D721Med (cell line): ENCODE data around the gene PAFAH2.
A peak's percentile ranks its signal among the peaks of the same experiment; 100 is the strongest.

Source experiments
- DNase-seq: peaks from one replicate; pipeline ENCODE4 v3.0.0; 2011; ENCODE audit warnings: low spot score; ENCODE audit not compliant: insufficient read length
- FAIRE-seq: peaks from 2 replicates; lab custom pipeline; 2011; peaks lifted over from hg19 to GRCh38; lab: Jason Lieb, UNC
- TF ChIP-seq, protein P1 (sequence below): IDR thresholded peaks from 2 replicates; pipeline ENCODE4 v1.5.1; 2012; ENCODE audit warnings: mild to moderate bottlenecking, control low read depth; ENCODE audit not compliant: insufficient read depth; ENCODE audit errors: missing control alignments

PAFAH2 gene

DNA sequence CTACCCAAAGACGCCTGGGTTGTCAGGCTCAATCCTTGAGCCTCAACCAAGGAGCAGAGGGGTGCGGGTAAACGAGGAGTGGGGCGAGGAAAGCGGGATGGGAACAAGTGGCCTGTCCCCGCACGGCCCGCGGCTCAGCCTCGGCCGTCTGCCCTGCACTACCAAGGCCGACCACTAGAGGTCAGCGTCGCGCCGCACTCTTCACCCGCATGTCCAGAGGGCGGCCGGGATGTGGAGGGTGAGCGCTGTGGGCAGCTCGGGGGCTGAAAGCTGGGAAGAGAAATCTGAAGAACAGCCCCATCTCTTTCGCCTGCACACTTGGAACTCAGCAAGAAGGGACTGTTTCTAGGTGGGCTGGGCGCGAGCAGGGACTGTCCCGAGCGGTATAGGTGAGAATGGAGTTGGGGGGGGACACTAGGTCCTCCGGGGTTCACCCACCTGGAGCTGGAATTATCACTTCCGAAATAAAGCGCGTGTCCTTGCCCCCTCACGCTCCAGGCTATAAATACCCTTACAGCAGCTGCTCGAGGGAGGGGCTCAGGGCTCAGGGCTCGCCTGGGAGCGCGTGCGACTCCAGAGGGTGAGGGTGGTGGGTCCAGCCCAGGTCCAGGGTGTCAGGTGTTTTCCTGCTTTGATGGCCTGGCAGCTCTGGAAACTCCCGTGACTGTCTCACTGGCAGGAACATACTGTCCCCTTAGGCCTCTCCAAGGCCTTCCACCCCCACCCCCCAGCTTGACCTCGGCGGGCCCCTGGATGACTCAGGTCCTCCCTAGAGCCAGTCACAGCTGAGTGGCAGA, 38.3 kb upstream of the PAFAH2 start:
- DNase-seq (peak; percentile 66), FAIRE-seq (no peak)
- TF ChIP-seq, protein P1, sequence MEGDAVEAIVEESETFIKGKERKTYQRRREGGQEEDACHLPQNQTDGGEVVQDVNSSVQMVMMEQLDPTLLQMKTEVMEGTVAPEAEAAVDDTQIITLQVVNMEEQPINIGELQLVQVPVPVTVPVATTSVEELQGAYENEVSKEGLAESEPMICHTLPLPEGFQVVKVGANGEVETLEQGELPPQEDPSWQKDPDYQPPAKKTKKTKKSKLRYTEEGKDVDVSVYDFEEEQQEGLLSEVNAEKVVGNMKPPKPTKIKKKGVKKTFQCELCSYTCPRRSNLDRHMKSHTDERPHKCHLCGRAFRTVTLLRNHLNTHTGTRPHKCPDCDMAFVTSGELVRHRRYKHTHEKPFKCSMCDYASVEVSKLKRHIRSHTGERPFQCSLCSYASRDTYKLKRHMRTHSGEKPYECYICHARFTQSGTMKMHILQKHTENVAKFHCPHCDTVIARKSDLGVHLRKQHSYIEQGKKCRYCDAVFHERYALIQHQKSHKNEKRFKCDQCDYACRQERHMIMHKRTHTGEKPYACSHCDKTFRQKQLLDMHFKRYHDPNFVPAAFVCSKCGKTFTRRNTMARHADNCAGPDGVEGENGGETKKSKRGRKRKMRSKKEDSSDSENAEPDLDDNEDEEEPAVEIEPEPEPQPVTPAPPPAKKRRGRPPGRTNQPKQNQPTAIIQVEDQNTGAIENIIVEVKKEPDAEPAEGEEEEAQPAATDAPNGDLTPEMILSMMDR: peak; percentile 76

DNA sequence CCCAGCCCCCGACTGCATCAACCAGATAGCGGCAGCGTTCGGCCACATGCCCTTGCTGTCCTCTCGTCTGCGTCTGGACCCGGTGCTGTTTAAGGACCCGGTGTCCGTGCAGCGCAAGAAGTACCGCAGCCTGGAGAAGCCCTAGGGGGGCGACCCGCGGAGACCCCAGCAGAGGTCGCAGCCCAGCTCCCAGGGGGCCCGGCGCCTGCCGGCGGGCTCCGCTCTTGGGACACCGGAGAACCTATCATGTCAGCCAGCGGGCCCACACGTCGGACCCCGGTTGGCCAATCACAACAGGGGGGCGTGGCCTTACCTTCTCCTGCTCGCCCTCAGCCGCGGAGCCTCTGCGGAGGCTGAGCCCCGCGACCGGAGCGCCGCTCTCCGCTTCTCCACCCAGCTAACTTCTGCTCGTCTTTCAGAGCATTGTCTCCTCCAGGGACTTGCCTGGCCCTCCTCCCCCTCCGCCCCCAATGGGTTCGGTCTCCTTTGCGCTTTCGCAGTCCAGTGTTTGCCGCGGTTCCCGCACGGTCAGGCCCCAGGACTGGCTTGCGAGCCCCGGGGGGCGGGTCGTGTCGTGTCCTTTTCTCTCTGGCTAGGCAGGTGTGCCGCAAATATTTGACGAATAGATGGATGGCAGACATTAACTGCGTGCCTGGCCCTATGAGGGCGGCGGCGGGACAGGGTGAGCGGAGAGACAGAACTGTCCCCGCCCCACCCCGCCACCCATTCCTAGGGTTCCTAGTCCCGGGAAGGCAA, 37.5 kb upstream of the PAFAH2 start:
- no peak for FAIRE-seq
- DNase-seq: peak; percentile 86
- TF ChIP-seq, protein P1: peak; percentile 17

DNA sequence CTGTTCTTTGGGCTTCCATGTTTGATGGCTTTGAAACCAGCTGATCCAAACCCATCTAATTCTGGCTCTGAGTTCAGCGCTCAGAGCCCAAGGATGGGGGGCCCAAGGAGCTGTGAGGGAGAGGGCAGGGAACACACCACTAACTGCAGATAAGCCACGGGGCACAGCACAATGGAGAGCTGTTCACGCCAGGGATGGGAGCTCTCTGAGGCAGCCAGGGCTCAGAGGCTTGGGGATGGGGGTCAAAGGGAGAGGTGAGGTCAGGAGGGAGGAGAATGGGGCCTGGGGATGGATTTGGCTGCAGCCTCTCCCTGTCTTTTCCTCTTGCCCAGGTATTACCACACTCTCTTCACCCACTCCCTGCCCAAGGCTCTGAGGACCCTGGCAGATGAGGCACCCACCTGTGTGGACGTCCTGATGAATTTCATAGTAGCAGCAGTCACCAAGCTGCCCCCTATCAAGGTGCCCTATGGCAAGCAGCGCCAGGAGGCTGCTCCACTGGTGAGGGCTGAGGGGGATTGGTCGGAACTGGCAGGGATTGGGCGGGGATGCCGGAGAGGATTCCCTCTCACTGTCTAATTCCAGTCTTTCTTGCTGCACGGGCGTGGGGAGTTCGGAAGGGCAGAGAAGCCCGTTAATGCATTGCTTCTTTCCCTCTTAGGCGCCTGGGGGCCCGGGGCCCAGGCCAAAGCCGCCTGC, 36.8 kb upstream of the PAFAH2 start:
- no peak for FAIRE-seq
- TF ChIP-seq, protein P1: no peak
- DNase-seq: no peak

DNA sequence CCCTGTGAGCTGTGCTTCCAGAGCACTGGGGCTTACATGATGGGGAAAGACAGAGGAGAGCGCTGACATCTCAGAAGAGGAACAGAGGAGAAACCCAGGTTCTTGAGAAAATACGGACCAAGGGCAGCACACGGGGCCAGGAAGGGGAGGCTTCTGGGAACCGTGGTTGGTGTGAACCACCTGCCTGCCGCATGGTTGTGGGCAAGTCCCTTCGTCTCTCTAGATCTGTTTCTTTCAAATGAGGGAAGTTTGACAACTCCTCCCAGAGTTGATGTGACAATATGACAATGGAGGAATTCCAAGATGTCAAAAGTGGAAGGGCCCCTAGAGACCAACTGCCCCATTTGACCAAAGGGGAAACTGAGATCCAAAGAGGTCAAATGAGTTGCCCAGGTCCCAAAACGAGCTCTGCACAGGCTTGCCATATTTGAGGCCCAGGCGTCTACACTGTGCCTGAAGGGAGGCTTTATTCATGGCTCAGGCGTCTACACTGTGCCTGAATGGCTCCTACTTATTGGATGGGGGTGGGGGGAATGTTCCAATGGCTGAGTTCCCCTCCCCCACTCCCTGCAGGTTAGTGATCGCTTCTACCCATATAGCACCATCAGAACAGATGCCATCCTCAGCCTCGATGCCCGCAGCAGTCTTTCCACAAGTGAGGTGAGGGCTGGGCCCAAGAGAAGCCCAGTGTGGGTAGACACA, 34.9 kb upstream of the PAFAH2 start:
- FAIRE-seq (no peak), DNase-seq (no peak)

DNA sequence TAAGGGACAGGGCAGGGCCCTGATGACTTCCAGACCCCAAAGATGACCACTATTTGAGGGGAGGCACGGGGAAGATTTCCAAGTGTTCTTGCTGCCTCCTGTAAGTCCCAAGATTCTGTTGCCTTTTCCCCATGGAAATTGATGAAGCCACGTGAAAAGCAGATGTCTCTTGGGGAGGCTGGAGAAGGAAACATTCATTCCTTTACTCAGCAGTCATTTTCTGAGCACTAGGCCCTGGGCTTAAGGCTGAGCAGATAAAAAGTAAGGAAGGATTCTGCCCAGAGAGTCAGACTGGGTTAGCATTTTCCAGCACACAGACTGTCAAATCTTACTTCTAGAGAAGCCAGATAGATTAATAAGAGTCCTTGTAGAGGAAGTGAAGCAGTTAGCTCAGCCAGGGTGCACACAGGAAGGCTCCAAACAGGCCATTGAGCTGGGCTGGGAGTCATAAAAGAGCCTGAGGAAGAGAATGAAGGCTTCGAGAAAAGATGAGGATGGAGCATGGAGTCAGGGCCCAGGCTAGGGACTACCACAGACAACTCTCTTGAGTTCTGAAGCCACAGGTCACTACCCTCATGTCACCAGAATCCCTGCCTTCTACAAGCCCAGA, 33.9 kb upstream of the PAFAH2 start:
- TF ChIP-seq, protein P1: no peak
- DNase-seq: no peak
- FAIRE-seq: no peak

More for the DNA sequence above, 34.9 kb upstream of the PAFAH2 start:
- TF ChIP-seq, protein P1: no peak

DNA sequence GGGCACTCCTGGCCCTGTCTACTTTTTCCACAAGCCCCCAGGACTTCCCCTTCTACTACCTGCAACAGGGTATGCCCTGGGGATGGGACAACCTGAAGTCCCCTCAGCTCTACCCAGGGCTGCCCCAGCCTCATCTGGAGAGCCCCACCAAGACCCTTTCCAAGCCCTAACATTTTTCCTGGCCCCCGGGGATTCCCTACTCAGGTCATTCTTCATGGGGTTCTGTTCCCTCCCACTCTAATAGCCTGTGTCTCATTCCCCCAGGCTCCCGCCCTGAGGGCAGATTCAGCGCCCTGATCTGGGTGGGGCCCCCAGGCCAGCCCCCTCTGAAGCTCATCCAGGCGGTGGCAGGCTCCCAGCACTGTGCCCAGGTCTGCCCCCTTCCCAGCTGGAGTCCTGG, 33.3 kb upstream of the PAFAH2 start:
- TF ChIP-seq, protein P1: no peak
- DNase-seq (no peak), FAIRE-seq (no peak)
